Body of pancreas (tissue), 4 donors: Measurements from ENCODE around the gene SEPTIN12. TPM values are rescaled to one million over a fixed set of nuclear protein-coding genes. Genes with fewer than 3 reads are reported as not detected.

Experiments used
- ATAC-seq: fragments of 150-250 bp; one replicate; pipeline ENCODE4 v1.9.1; 2016
- DNase-seq, 4 donors: peaks; one replicate each; pipeline ENCODE4 v3.0.0-alpha.2; 2019
- H3K27ac ChIP-seq, 4 donors: fragments of 200-600 bp; sonication (generic); 1 replicate in 3 of 4; 2 replicates in 1 of 4; pipeline versions ENCODE4 v1.5.1 to v1.6.1; 2016 to 2019; ENCODE audit warnings: mild to moderate bottlenecking in 1 of 4, mixed read lengths in 1 of 4, moderate library complexity in 1 of 4
- H3K27me3 ChIP-seq, 2 donors: fragments of 200-600 bp; sonication (generic); one replicate each; pipeline ENCODE4 v1.6.0; 2016; ENCODE audit warnings: mild to moderate bottlenecking in 1 of 2
- H3K36me3 ChIP-seq, 2 donors: fragments of 200-600 bp; sonication (generic); replicated peaks in 1 of 2; 2 replicates each; pipeline ENCODE4 v1.5.1; 2016; ENCODE audit warnings: low read depth in 2 of 2; ENCODE audit not compliant: insufficient read depth in 1 of 2
- H3K4me1 ChIP-seq: fragments of 200-600 bp; sonication (generic); one replicate; pipeline ENCODE4 v1.6.0; 2016
- H3K4me3 ChIP-seq, 2 donors: fragments of 200-600 bp; sonication (generic); 1 replicate in 1 of 2; 2 replicates in 1 of 2; pipeline ENCODE4 v1.5.1; 2016 to 2019
- H3K9me3 ChIP-seq, 3 donors: fragments of 200-600 bp; sonication (generic); 1 replicate in 2 of 3; 2 replicates in 1 of 3; pipeline ENCODE4 v1.5.1; 2016
- CTCF ChIP-seq, 7 experiments: fragments of 450-650 bp in 4 of 7; fragments of 200-600 bp in 3 of 7; sonication (generic) in 3 of 7; IDR thresholded peaks; one replicate each; pipeline ENCODE4 v1.5.1; 2016 to 2019; ENCODE audit warnings: antibody characterized with exemption in 7 of 7
- POLR2A ChIP-seq, 3 donors: fragments of 450-650 bp; IDR thresholded peaks; one replicate each; pipeline ENCODE4 v1.6.1; 2016; ENCODE audit warnings: antibody characterized with exemption in 3 of 3, mild to moderate bottlenecking in 2 of 3
- WGBS, 2 donors: methylation state at CpG; one replicate each; pipeline ENCODE4 v1.1.5; 2017; 5-methylcytosine and 5-hydroxymethylcytosine counted together
- intact Hi-C: fragments of 100-400 bp; cut with DNase I; formaldehyde crosslinking; loops from one replicate; pipeline ENCODE4 v1.15.1; 2023
- total RNA-seq, 2 donors: library from RNA; depleted of rRNA; stranded (reverse); fragments of >200 nt; gene quantifications; one replicate each; pipeline ENCODE4 v1.1.0, GENCODE V29; 2016

SEPTIN12 gene
- total RNA-seq, 2 donors from 2014 or later: not detected

- Histone ChIP-seq H3K9me3 (no peaks in the 10 kb centered on the region), H3K4me1 (peaks cover 5% of the 10 kb centered on the region), H3K27ac (no peak overlapping the region), H3K4me3 (no peak overlapping the region), H3K36me3 (peaks cover 9 to 12% of the 10 kb centered on the region in 2 donors), H3K27me3 (no peaks in the 10 kb centered on the region)
- 78 to 84% methylated on average over 14 of the region's 14 CpGs for WGBS, 2 donors
- DNase-seq (no peak), ATAC-seq (no peak)
- no peak for TF ChIP-seq CTCF (IDR thresholded peaks at IDR 0.05)
- TF ChIP-seq POLR2A (IDR thresholded peaks at IDR 0.05): no peak
- intact Hi-C loops: no loop called here
These were observed 40.1 kb downstream of the SEPTIN12 start for GRCh38 chr16:4747906-4748681.

GRCh38 chr16:4746991-4747574 is 41.1 kb downstream of the SEPTIN12 start:
- TF ChIP-seq CTCF (IDR thresholded peaks at IDR 0.05) (no peak), POLR2A (IDR thresholded peaks at IDR 0.05) (no peak)
- DNase-seq (no peak), ATAC-seq (no peak)
- peaks cover 6 to 7% of the 10 kb centered on the region in 2 donors for H3K36me3 ChIP-seq
- peaks cover 6% of the 10 kb centered on the region for H3K4me1 ChIP-seq
- intact Hi-C loops: no loop called here
- no peaks in the 10 kb centered on the region for H3K9me3 ChIP-seq
- H3K27ac ChIP-seq: no peak overlapping the region
- 58 to 61% methylated on average over 8 to 15 of the region's 15 CpGs for whole genome bisulfite sequencing, 2 donors
- no peak overlapping the region for H3K4me3 ChIP-seq
- no peaks in the 10 kb centered on the region for H3K27me3 ChIP-seq

- no peak for ATAC-seq
- 60 to 78% methylated on average over 3 to 8 of the region's 8 CpGs for WGBS, 2 donors
These were observed 41.9 kb downstream of the SEPTIN12 start for GRCh38 chr16:4746215-4746614.

GRCh38 chr16:4745274-4745569 is 42.9 kb downstream of the SEPTIN12 start:
- Histone ChIP-seq H3K36me3 (peaks cover 0 to 1% of the 10 kb centered on the region in 2 donors), H3K27ac (no peak overlapping the region), H3K9me3 (no peaks in the 10 kb centered on the region), H3K4me1 (peaks cover 6% of the 10 kb centered on the region), H3K27me3 (no peaks in the 10 kb centered on the region), H3K4me3 (no peak overlapping the region)
- no peak for TF ChIP-seq POLR2A (IDR thresholded peaks at IDR 0.05)
- TF ChIP-seq CTCF (IDR thresholded peaks at IDR 0.05): no peak
- DNase-seq: no peak
- no peak for ATAC-seq
- intact Hi-C loops: no loop called here
- WGBS, 2 donors: 88 to 89% methylated on average over 2 to 3 of the region's 3 CpGs

More at GRCh38 chr16:4746215-4746614, 41.9 kb downstream of the SEPTIN12 start:
- Histone ChIP-seq H3K4me3 (no peak overlapping the region), H3K9me3 (no peaks in the 10 kb centered on the region), H3K27ac (no peak overlapping the region), H3K27me3 (no peaks in the 10 kb centered on the region), H3K36me3 (peaks cover 0 to 5% of the 10 kb centered on the region in 2 donors), H3K4me1 (peaks cover 6% of the 10 kb centered on the region)
- intact Hi-C loops: no loop called here
- TF ChIP-seq CTCF (IDR thresholded peaks at IDR 0.05) (no peak), POLR2A (IDR thresholded peaks at IDR 0.05) (no peak)
- no peak for DNase-seq
